Naive thymus-derived CD4-positive, alpha-beta T cell (primary cell): ENCODE data around the gene SUSD1. TPM values are rescaled to one million over a fixed set of nuclear protein-coding genes. Genes with fewer than 3 reads are reported as not detected.

ENCODE experiments used
- ATAC-seq: fragments of 150-1000 bp; cut with Tn5 transposase; 2 replicates; pipeline ENCODE4 v1.10.0; 2021; ENCODE audit warnings: mild to moderate bottlenecking, moderate library complexity
- CTCF ChIA-PET: fragments of 350-600 bp; sonication (Branson Sonifier 250); formaldehyde crosslinking; loops from one replicate; lab custom pipeline; 2021; ENCODE audit warnings: antibody characterized with exemption; lab: Charles Lee
- POLR2A ChIA-PET: fragments of 350-600 bp; sonication (Branson Sonifier 250); formaldehyde crosslinking; loops from one replicate; lab custom pipeline; 2021; ENCODE audit warnings: antibody characterized with exemption, inconsistent platforms; lab: Charles Lee
- DNase-seq, 9 donors: peaks; one replicate each; pipeline versions ENCODE4 v3.0.0 to v3.0.0-alpha.2; 2020 to 2022; ENCODE audit warnings: mixed read lengths in 1 of 9
- H3K27ac ChIP-seq: one replicate; pipeline ENCODE4 v1.7.0; 2013; ENCODE audit warnings: mild to moderate bottlenecking, low read depth, low read length, moderate library complexity
- H3K27me3 ChIP-seq, 2 donors: one replicate each; pipeline ENCODE4 v1.7.0; 2013; ENCODE audit warnings: low read length in 2 of 2, mild to moderate bottlenecking in 2 of 2, moderate library complexity in 2 of 2; ENCODE audit not compliant: control insufficient read depth in 2 of 2, insufficient read depth in 2 of 2
- H3K36me3 ChIP-seq, 3 experiments: 1 replicate in 2 of 3; 2 replicates in 1 of 3; pipeline ENCODE4 v1.7.0; 2013; ENCODE audit warnings: low read length in 3 of 3, mild to moderate bottlenecking in 3 of 3, moderate library complexity in 1 of 3; ENCODE audit not compliant: insufficient read depth in 3 of 3, control insufficient read depth in 2 of 3
- H3K4me1 ChIP-seq, 2 donors: one replicate each; pipeline ENCODE4 v1.7.0; 2013; ENCODE audit warnings: low read length in 2 of 2, mild to moderate bottlenecking in 2 of 2, moderate library complexity in 1 of 2; ENCODE audit not compliant: control insufficient read depth in 2 of 2, insufficient read depth in 2 of 2
- H3K4me3 ChIP-seq: 2 replicates; pipeline ENCODE4 v1.7.0; 2013; ENCODE audit warnings: mild to moderate bottlenecking, low read length
- H3K9me3 ChIP-seq, 3 experiments: 1 replicate in 2 of 3; 2 replicates in 1 of 3; pipeline ENCODE4 v1.7.0; 2013; ENCODE audit warnings: low read length in 3 of 3; ENCODE audit not compliant: control insufficient read depth in 2 of 3
- H3K27ac Mint-ChIP-seq, 9 donors: one replicate each; pipeline ENCODE4 v1.8.0; 2020 to 2022; ENCODE audit warnings: mixed read lengths in 9 of 9, mild to moderate bottlenecking in 8 of 9, moderate library complexity in 5 of 9, inconsistent platforms in 2 of 9
- H3K27me3 Mint-ChIP-seq, 5 donors: one replicate each; pipeline ENCODE4 v1.8.0; 2021 to 2022; ENCODE audit warnings: mixed read lengths in 5 of 5, mild to moderate bottlenecking in 1 of 5
- H3K36me3 Mint-ChIP-seq, 5 donors: one replicate each; pipeline ENCODE4 v1.8.0; 2020 to 2022; ENCODE audit warnings: mixed read lengths in 5 of 5, mild to moderate bottlenecking in 3 of 5, inconsistent platforms in 1 of 5
- H3K4me1 Mint-ChIP-seq, 7 donors: one replicate each; pipeline ENCODE4 v1.8.0; 2020 to 2022; ENCODE audit warnings: mixed read lengths in 7 of 7, mild to moderate bottlenecking in 3 of 7, inconsistent platforms in 1 of 7
- H3K4me3 Mint-ChIP-seq, 10 donors: one replicate each; pipeline ENCODE4 v1.8.0; 2020 to 2022; ENCODE audit warnings: mild to moderate bottlenecking in 10 of 10, mixed read lengths in 10 of 10, moderate library complexity in 6 of 10, inconsistent platforms in 2 of 10
- H3K9me3 Mint-ChIP-seq, 11 donors: one replicate each; pipeline ENCODE4 v1.8.0; 2020 to 2022; ENCODE audit warnings: mixed read lengths in 11 of 11, mild to moderate bottlenecking in 4 of 11, inconsistent platforms in 1 of 11, moderate library complexity in 1 of 11
- intact Hi-C, 2 donors: fragments of 100-400 bp; cut with micrococcal nuclease; formaldehyde crosslinking; loops; one replicate each; pipeline ENCODE4 v1.15.1; 2023
- polyA plus RNA-seq, 2 donors: library from polyadenylated mRNA; unstranded; fragments of 300-500 nt; fragmentation: Illumina TruSeq; gene quantifications; one replicate each; pipeline ENCODE4 v1.2.3, GENCODE V29; 2021
- total RNA-seq, 6 experiments: library from RNA in 5 of 6; stranded (reverse) in 5 of 6; gene quantifications; 1 replicate in 5 of 6; 2 replicates in 1 of 6; pipeline ENCODE4 v1.2.3 and lab custom pipeline; 2021 to 2026

SUSD1 gene
- total and polyA plus RNA-seq, 7 experiments from 2014 or later, result 2.3 to 27.0 (median 4.6) TPM

- ATAC-seq (peak; percentile 77), DNase-seq (peak in 7 of 9 donors; percentile 39 to 75 (median 66))
- peaks cover 0 to 30% (median 0%) of the 10 kb centered on the region in 5 donors for H3K27me3 Mint-ChIP-seq
- Histone ChIP-seq H3K4me3 (peak overlapping the region; percentile 19), H3K27me3 (no peaks in the 10 kb centered on the region), H3K27ac (no peak overlapping the region), H3K4me1 (peaks cover 4 to 17% of the 10 kb centered on the region in 2 donors), H3K36me3 (no peaks in the 10 kb centered on the region), H3K9me3 (no peaks in the 10 kb centered on the region)
- peak overlapping the region in 9 of 10 donors; percentile 1 to 80 (median 61) for H3K4me3 Mint-ChIP-seq
- H3K4me1 Mint-ChIP-seq, result peaks cover 17 to 56% (median 27%) of the 10 kb centered on the region in 7 donors
- ChIA-PET CTCF (interaction anchor here (0.7 to 1.2 kb wide), 2 partner anchors 94 to 242 kb away, joined by 5 read pairs; no protein-coding TSS in a partner anchor), POLR2A (interaction anchor here (0.6 to 2.1 kb wide), 16 partner anchors 9 to 1154 kb away, joined by 3 to 18 read pairs (median 4); partner anchors contain the start of genes HSDL2, PTBP3 and UGCG)
- no peaks in the 10 kb centered on the region for H3K36me3 Mint-ChIP-seq
- no peaks in the 10 kb centered on the region for H3K9me3 Mint-ChIP-seq
- peak overlapping the region; percentile 29 to 85 (median 78) for H3K27ac Mint-ChIP-seq
- intact Hi-C loops, result loop anchor here in 1 of 2 donors (1.0 kb wide), 3 partner anchors 9 to 106 kb away; partner anchors contain the start of gene UGCG
Observed at GRCh38 chr9:112002131-112002846, 172.8 kb downstream of the SUSD1 start.

- H3K27ac Mint-ChIP-seq, result peak overlapping the region in 5 of 9 donors; percentile 3 to 83 (median 21)
- no peaks in the 10 kb centered on the region for H3K27me3 ChIP-seq
- POLR2A ChIA-PET, result interaction anchor here (1.8 to 2.1 kb wide), 2 partner anchors 8 to 63 kb away, joined by 4 to 7 read pairs; no protein-coding TSS in a partner anchor
- no peak overlapping the region for H3K4me3 ChIP-seq
- ATAC-seq (no peak), DNase-seq (no peak)
- peaks cover 17 to 45% (median 23%) of the 10 kb centered on the region in 7 donors for H3K4me1 Mint-ChIP-seq
- CTCF ChIA-PET, result interaction anchor here (1.1 kb wide), 1 partner anchor 74 kb away, joined by 3 read pairs; no protein-coding TSS in a partner anchor
- no peaks in the 10 kb centered on the region for H3K9me3 ChIP-seq
- no peaks in the 10 kb centered on the region for H3K9me3 Mint-ChIP-seq
- H3K36me3 Mint-ChIP-seq, result no peaks in the 10 kb centered on the region
- H3K27ac ChIP-seq, result no peak overlapping the region
- peaks cover 0 to 26% (median 0%) of the 10 kb centered on the region in 5 donors for H3K27me3 Mint-ChIP-seq
- no peaks in the 10 kb centered on the region for H3K36me3 ChIP-seq
- H3K4me3 Mint-ChIP-seq, result peak overlapping the region in 1 of 10 donors; percentile 41
- peaks cover 4 to 17% of the 10 kb centered on the region in 2 donors for H3K4me1 ChIP-seq
- intact Hi-C loops, result no loop called here
Observed at GRCh38 chr9:112000743-112001142, 174.4 kb downstream of the SUSD1 start.

GRCh38 chr9:111999319-111999718, 175.8 kb downstream of the SUSD1 start:
- peaks cover 0 to 4% (median 0%) of the 10 kb centered on the region in 11 donors for H3K9me3 Mint-ChIP-seq
- H3K36me3 Mint-ChIP-seq, result peaks cover 0 to 5% (median 0%) of the 10 kb centered on the region in 5 donors
- no peak overlapping the region for H3K4me3 ChIP-seq
- POLR2A ChIA-PET, result interaction anchor here (1.0 kb wide), 1 partner anchor 22 kb away, joined by 3 read pairs; no protein-coding TSS in a partner anchor
- peak overlapping the region in 1 of 9 donors; percentile 4 for H3K27ac Mint-ChIP-seq
- H3K4me1 Mint-ChIP-seq, result peaks cover 19 to 47% (median 27%) of the 10 kb centered on the region in 7 donors
- no peaks in the 10 kb centered on the region for H3K27me3 ChIP-seq
- intact Hi-C loops, result no loop called here
- ATAC-seq (no peak), DNase-seq (no peak)
- H3K4me3 Mint-ChIP-seq, result no peak overlapping the region
- H3K9me3 ChIP-seq, result no peaks in the 10 kb centered on the region
- peaks cover 0 to 27% (median 0%) of the 10 kb centered on the region in 5 donors for H3K27me3 Mint-ChIP-seq
- H3K36me3 ChIP-seq, result no peaks in the 10 kb centered on the region
- no peak overlapping the region for H3K27ac ChIP-seq
- CTCF ChIA-PET, result no interaction called here
- peaks cover 4 to 25% of the 10 kb centered on the region in 2 donors for H3K4me1 ChIP-seq

- no peak for ATAC-seq
- H3K4me3 ChIP-seq, result no peak overlapping the region
- no peaks in the 10 kb centered on the region for H3K27me3 ChIP-seq
- ChIA-PET POLR2A (no interaction called here), CTCF (no interaction called here)
- Mint-ChIP-seq H3K27ac (no peak overlapping the region), H3K4me1 (peaks cover 13 to 47% (median 26%) of the 10 kb centered on the region in 7 donors), H3K9me3 (peaks cover 0 to 4% (median 0%) of the 10 kb centered on the region in 11 donors), H3K36me3 (peaks cover 0 to 5% (median 0%) of the 10 kb centered on the region in 5 donors), H3K4me3 (no peak overlapping the region), H3K27me3 (peaks cover 0 to 28% (median 0%) of the 10 kb centered on the region in 5 donors)
- peaks cover 4 to 23% of the 10 kb centered on the region in 2 donors for H3K4me1 ChIP-seq
- no peaks in the 10 kb centered on the region for H3K36me3 ChIP-seq
- intact Hi-C loops, result no loop called here
- H3K27ac ChIP-seq, result no peak overlapping the region
- no peaks in the 10 kb centered on the region for H3K9me3 ChIP-seq
- no peak for DNase-seq
Observed at GRCh38 chr9:111997831-111998230, 177.3 kb downstream of the SUSD1 start.

- Mint-ChIP-seq H3K27ac (peak overlapping the region in 3 of 9 donors; percentile 29 to 59 (median 48)), H3K4me3 (peak overlapping the region in 6 of 10 donors; percentile 1 to 55 (median 28)), H3K27me3 (peaks cover 0 to 29% (median 0%) of the 10 kb centered on the region in 5 donors), H3K4me1 (peaks cover 6 to 26% (median 18%) of the 10 kb centered on the region in 7 donors), H3K9me3 (peaks cover 0 to 7% (median 3%) of the 10 kb centered on the region in 11 donors), H3K36me3 (peaks cover 0 to 8% (median 0%) of the 10 kb centered on the region in 5 donors)
- H3K9me3 ChIP-seq, result no peaks in the 10 kb centered on the region
- no peaks in the 10 kb centered on the region for H3K27me3 ChIP-seq
- no peaks in the 10 kb centered on the region for H3K36me3 ChIP-seq
- H3K4me1 ChIP-seq, result peaks cover 0 to 13% of the 10 kb centered on the region in 2 donors
- intact Hi-C loops, result loop anchor here in 1 of 2 donors (2.0 to 5.0 kb wide), 2 partner anchors 42 to 58 kb away; no protein-coding TSS in a partner anchor
- ChIA-PET CTCF (no interaction called here), POLR2A (interaction anchor here (0.5 to 1.0 kb wide), 4 partner anchors 10 to 167 kb away, joined by 3 to 4 read pairs (median 3); no protein-coding TSS in a partner anchor)
- H3K27ac ChIP-seq, result no peak overlapping the region
- no peak for ATAC-seq
- H3K4me3 ChIP-seq, result no peak overlapping the region
- DNase-seq, result peak in 3 of 9 donors; percentile 5 to 20 (median 14)
Observed at GRCh38 chr9:111994831-111995458, 180.2 kb downstream of the SUSD1 start.

GRCh38 chr9:111993319-111993718, 181.8 kb downstream of the SUSD1 start:
- H3K27me3 Mint-ChIP-seq, result peaks cover 0 to 23% (median 0%) of the 10 kb centered on the region in 5 donors
- peaks cover 6 to 23% (median 18%) of the 10 kb centered on the region in 7 donors for H3K4me1 Mint-ChIP-seq
- H3K36me3 ChIP-seq, result no peaks in the 10 kb centered on the region
- no peak for ATAC-seq
- ChIA-PET POLR2A (interaction anchor here (0.6 to 1.4 kb wide), 2 partner anchors 9 to 492 kb away, joined by 3 to 4 read pairs; no protein-coding TSS in a partner anchor), CTCF (no interaction called here)
- H3K4me1 ChIP-seq, result peaks cover 0 to 13% of the 10 kb centered on the region in 2 donors
- H3K27me3 ChIP-seq, result no peaks in the 10 kb centered on the region
- no peak overlapping the region for H3K27ac ChIP-seq
- peaks cover 0 to 7% (median 3%) of the 10 kb centered on the region in 11 donors for H3K9me3 Mint-ChIP-seq
- H3K4me3 Mint-ChIP-seq, result no peak overlapping the region
- H3K9me3 ChIP-seq, result no peaks in the 10 kb centered on the region
- intact Hi-C loops, result loop anchor here in 1 of 2 donors (5.0 kb wide), 1 partner anchor 56 kb away; no protein-coding TSS in a partner anchor
- no peak overlapping the region for H3K4me3 ChIP-seq
- no peak for DNase-seq
- H3K27ac Mint-ChIP-seq, result peak overlapping the region in 2 of 9 donors; percentile 9 to 35
- peaks cover 0 to 8% (median 0%) of the 10 kb centered on the region in 5 donors for H3K36me3 Mint-ChIP-seq
